Ovary (tissue), 9 donors: ENCODE results near the gene SH3RF3. TPM values are rescaled to one million over a fixed set of nuclear protein-coding genes. Genes with fewer than 3 reads are reported as not detected.

Experiments
- DNase-seq, 5 donors: peaks; one replicate each; pipeline ENCODE4 v3.0.0-alpha.2; 2019 to 2020
- H3K27ac ChIP-seq, 2 donors: fragments of 200-600 bp; one replicate each; pipeline versions ENCODE4 v1.5.1 to v1.8.0; 2019 to 2022
- H3K27me3 ChIP-seq: fragments of 200-600 bp; one replicate; pipeline ENCODE4 v1.8.0; 2022
- H3K36me3 ChIP-seq: fragments of 200-600 bp; sonication (generic); one replicate; pipeline ENCODE4 v1.5.1; 2019
- H3K4me1 ChIP-seq: one replicate; pipeline ENCODE4 v1.8.1; 2013; ENCODE audit warnings: mild to moderate bottlenecking, moderate library complexity; ENCODE audit not compliant: insufficient read depth
- H3K4me3 ChIP-seq: fragments of 200-600 bp; sonication (generic); one replicate; pipeline ENCODE4 v1.5.1; 2017
- H3K9me3 ChIP-seq, 2 donors: fragments of 200-600 bp in 1 of 2; sonication (generic) in 1 of 2; one replicate each; pipeline versions ENCODE4 v1.5.1 to v1.8.1; 2013 to 2019; ENCODE audit warnings: mild to moderate bottlenecking in 1 of 2, moderate library complexity in 1 of 2
- EP300 ChIP-seq: sonication (generic); formaldehyde crosslinking; IDR thresholded peaks from one replicate; pipeline ENCODE4 v1.6.1; 2017; ENCODE audit warnings: antibody characterized with exemption
- POLR2A ChIP-seq: fragments of 450-650 bp; IDR thresholded peaks from one replicate; pipeline ENCODE4 v1.6.1; 2017; ENCODE audit warnings: antibody characterized with exemption, mild to moderate bottlenecking, moderate library complexity
- WGBS, 3 donors: extraction: QIAGEN DNeasy Blood & Tissue Kit in 1 of 3; methylation state at CpG; one replicate each; pipeline versions ENCODE4 v1.1.5 to v1.1.7; 2013 to 2017; 5-methylcytosine and 5-hydroxymethylcytosine counted together
- intact Hi-C, 4 donors: fragments of 100-400 bp; cut with DNase I; formaldehyde crosslinking; loops; one replicate each; pipeline versions ENCODE4 v1.11.0 to v1.15.1; 2022 to 2023
- polyA plus RNA-seq, 2 donors: library from polyadenylated mRNA; stranded (reverse); fragments of 200-250 nt in 1 of 2; fragments of 350-450 nt in 1 of 2; fragmentation: Illumina TruSeq in 1 of 2; extraction: RNeasy Lipid Tissue Mini Kit (QIAGEN cat#74804) in 1 of 2; gene quantifications; one replicate each; pipeline ENCODE4 v1.2.3, GENCODE V29; 2013 to 2014
- total RNA-seq, 7 donors: library from RNA; depleted of rRNA in 2 of 7; stranded (reverse); fragments of >200 nt in 2 of 7; fragmentation: NEBNext Ultra II Directional in 3 of 7; extraction: Animal tissue kit (Norgen Biotek cat#: 25700) in 3 of 7; gene quantifications; one replicate each; pipeline versions ENCODE4 v1.1.0 to v1.2.4, GENCODE V29; 2016 to 2023
- TF ChIP-seq, protein P1 (sequence below), 3 donors: fragments of 450-650 bp in 2 of 3; fragments of 200-600 bp in 1 of 3; IDR thresholded peaks; one replicate each; pipeline versions ENCODE4 v1.5.1 to v1.8.0; 2016 to 2022; ENCODE audit warnings: antibody characterized with exemption in 3 of 3, mild to moderate bottlenecking in 1 of 3
- donor health status: DM: no; HTN: no; CAD: no; lungs with moderate emphysema.
- donor health status: DM: no; HTN: no; CAD: no.
- donor health status: Bipolar disorder and iron deficiency.
- donor health status: DM: yes; HTN: yes; CAD: no.
- donor health status: DM: no; HTN: no; CAD: no.
- donor health status: DM: yes; HTN: yes; CAD: no.

Gene SH3RF3
- total and polyA plus RNA-seq, 9 donors, result 2.7 to 10.1 (median 4.5) TPM

GRCh38 chr2:109440499-109441156 is 311.6 kb downstream of the SH3RF3 start:
- intact Hi-C loops, result no loop called here
- Histone ChIP-seq H3K9me3 (no peaks in the 10 kb centered on the region), H3K4me1 (no peaks in the 10 kb centered on the region), H3K4me3 (no peak overlapping the region), H3K27ac (no peak overlapping the region), H3K27me3 (no peaks in the 10 kb centered on the region), H3K36me3 (no peaks in the 10 kb centered on the region)
- WGBS, 3 donors, result 82 to 95% (median 86%) methylated on average over 4 of the region's 4 CpGs
- TF ChIP-seq POLR2A (no peak), EP300 (no peak)
- TF ChIP-seq, protein P1, sequence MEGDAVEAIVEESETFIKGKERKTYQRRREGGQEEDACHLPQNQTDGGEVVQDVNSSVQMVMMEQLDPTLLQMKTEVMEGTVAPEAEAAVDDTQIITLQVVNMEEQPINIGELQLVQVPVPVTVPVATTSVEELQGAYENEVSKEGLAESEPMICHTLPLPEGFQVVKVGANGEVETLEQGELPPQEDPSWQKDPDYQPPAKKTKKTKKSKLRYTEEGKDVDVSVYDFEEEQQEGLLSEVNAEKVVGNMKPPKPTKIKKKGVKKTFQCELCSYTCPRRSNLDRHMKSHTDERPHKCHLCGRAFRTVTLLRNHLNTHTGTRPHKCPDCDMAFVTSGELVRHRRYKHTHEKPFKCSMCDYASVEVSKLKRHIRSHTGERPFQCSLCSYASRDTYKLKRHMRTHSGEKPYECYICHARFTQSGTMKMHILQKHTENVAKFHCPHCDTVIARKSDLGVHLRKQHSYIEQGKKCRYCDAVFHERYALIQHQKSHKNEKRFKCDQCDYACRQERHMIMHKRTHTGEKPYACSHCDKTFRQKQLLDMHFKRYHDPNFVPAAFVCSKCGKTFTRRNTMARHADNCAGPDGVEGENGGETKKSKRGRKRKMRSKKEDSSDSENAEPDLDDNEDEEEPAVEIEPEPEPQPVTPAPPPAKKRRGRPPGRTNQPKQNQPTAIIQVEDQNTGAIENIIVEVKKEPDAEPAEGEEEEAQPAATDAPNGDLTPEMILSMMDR (IDR thresholded peaks at IDR 0.05), result no peak
- DNase-seq, result no peak

- intact Hi-C loops, result no loop called here
- DNase-seq, result no peak
- Histone ChIP-seq H3K27ac (no peak overlapping the region), H3K9me3 (no peaks in the 10 kb centered on the region), H3K4me1 (peaks cover 3% of the 10 kb centered on the region), H3K36me3 (no peaks in the 10 kb centered on the region), H3K4me3 (no peak overlapping the region), H3K27me3 (no peaks in the 10 kb centered on the region)
- TF ChIP-seq POLR2A, result no peak
- no peak for TF ChIP-seq EP300
- TF ChIP-seq, protein P1 (IDR thresholded peaks at IDR 0.05), result no peak
- 96 to 98% (median 97%) methylated on average over 2 of the region's 2 CpGs for WGBS, 3 donors
Observed at GRCh38 chr2:109442715-109443319, 313.8 kb downstream of the SH3RF3 start.

- Histone ChIP-seq H3K4me3 (no peak overlapping the region), H3K36me3 (no peaks in the 10 kb centered on the region), H3K27me3 (no peaks in the 10 kb centered on the region), H3K4me1 (peaks cover 3% of the 10 kb centered on the region), H3K27ac (no peak overlapping the region), H3K9me3 (no peaks in the 10 kb centered on the region)
- no peak for DNase-seq
- intact Hi-C loops, result no loop called here
- TF ChIP-seq, protein P1 (IDR thresholded peaks at IDR 0.05), result no peak
- TF ChIP-seq EP300, result no peak
- TF ChIP-seq POLR2A, result no peak
Observed at GRCh38 chr2:109444916-109445315, 315.9 kb downstream of the SH3RF3 start.

DNA sequence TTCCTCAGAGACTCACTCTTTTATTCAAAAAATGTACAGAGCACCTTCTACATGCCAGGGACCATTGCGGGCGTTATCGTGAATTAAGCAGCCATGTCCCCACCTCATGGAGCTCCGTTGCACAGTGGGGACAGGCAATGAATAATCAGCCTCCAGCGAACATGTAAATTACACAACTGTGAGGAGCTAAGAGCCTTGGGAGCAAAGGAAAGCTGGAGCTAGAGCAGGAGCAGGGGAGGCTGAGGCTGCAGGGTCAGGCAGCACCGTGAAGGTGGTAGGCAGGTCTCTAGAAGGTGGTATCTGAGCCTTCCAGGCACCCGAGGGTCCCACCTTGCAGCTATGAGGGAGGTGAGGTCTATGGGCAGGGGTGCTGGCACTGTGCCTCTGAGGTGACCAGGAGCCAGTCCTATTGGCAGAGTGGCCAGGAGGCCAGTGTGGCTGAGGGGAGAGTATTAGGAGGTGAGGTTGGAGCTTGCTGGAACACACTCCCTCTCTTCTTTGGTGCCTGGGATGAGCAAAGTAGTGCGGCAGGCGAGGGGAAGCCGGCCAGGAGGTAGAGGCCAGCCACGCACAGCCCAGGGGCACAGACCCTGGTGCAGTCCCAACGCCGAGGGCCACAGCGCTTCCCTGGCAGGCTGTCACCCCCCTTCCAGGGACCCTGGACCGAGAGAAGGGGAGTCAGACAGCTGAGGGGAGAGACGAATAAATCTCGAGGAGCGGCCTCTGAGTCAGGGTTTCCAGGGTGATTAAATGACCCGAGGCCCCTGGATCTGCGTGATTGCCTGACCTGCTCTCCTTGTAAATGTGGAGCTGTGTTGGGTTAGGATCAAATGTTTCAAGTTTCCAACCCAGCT is 317.5 kb downstream of the SH3RF3 start:
- H3K27ac ChIP-seq, result no peak overlapping the region
- H3K4me3 ChIP-seq, result no peak overlapping the region
- 65 to 69% (median 68%) methylated on average over 20 of the region's 20 CpGs for WGBS, 3 donors
- H3K9me3 ChIP-seq, result no peaks in the 10 kb centered on the region
- H3K4me1 ChIP-seq, result peaks cover 3% of the 10 kb centered on the region
- H3K36me3 ChIP-seq, result no peaks in the 10 kb centered on the region
- intact Hi-C loops, result no loop called here
- DNase-seq, result no peak
- TF ChIP-seq POLR2A (no peak), EP300 (no peak)
- TF ChIP-seq, protein P1 (IDR thresholded peaks at IDR 0.05), result no peak
- no peaks in the 10 kb centered on the region for H3K27me3 ChIP-seq
